HUES6 (cell line): ENCODE data around the gene RET.

Experiments
- H3K27ac ChIP-seq: 2 replicates; pipeline ENCODE4 v1.7.0; 2013; ENCODE audit warnings: low read depth, mild to moderate bottlenecking, low read length, inconsistent platforms
- H3K27me3 ChIP-seq: 2 replicates; pipeline ENCODE4 v1.6.1; 2013; ENCODE audit warnings: low read length; ENCODE audit not compliant: control insufficient read depth, insufficient read depth
- H3K36me3 ChIP-seq: 2 replicates; pipeline ENCODE4 v1.6.1; 2013; ENCODE audit warnings: low read length; ENCODE audit not compliant: control insufficient read depth, insufficient read depth
- H3K4me1 ChIP-seq: 2 replicates; pipeline ENCODE4 v1.6.1; 2013; ENCODE audit warnings: low read length; ENCODE audit not compliant: control insufficient read depth, insufficient read depth
- H3K4me3 ChIP-seq: 2 replicates; pipeline ENCODE4 v1.5.1; 2013; ENCODE audit warnings: low read depth, low read length
- H3K9ac ChIP-seq: one replicate; pipeline ENCODE4 v1.6.1; 2013; ENCODE audit warnings: mild to moderate bottlenecking, low read length
- H3K9me3 ChIP-seq: 2 replicates; pipeline ENCODE4 v1.6.1; 2013; ENCODE audit warnings: low read depth, low read length; ENCODE audit not compliant: control insufficient read depth, insufficient read depth

The RET gene

GRCh38 chr10:43166207-43166879 lies 89.5 kb downstream of the RET start:
- Histone ChIP-seq H3K4me3 (no peak overlapping the region), H3K9me3 (no peaks in the 10 kb centered on the region), H3K36me3 (peaks cover 7% of the 10 kb centered on the region; the same call in 1 of the 2 replicates), H3K9ac (no peak overlapping the region), H3K27me3 (no peaks in the 10 kb centered on the region), H3K4me1 (no peaks in the 10 kb centered on the region; the same call in 1 of the 2 replicates), H3K27ac (no peak overlapping the region)

DNA sequence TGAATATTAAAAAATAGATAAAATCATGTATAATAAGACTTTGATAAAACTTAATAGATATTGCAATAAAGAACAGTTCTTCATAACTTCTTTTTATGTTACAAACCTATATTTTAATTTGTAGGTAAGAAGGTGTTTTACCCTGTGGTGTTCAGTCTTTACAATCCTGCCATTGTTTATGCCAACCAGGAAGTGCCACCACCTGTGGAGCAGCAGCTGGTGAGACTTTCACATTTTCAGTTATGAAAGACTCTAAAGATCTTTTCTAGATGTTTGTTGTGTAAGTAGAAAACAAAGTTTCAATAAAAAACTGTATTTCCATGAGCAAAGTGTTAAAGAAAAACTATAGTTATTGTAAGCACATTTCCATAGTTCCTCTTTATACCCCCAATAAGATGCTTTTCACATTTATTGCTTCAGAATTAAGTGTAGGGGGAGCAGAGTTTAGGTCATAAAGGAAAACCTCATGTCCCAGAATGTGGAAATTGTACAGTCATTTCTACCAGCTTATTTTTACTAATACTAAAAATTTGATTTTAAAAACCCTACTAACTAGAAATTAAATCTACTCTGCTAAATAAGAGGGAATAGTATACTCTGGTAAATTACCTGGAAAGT lies 90.1 kb downstream of the RET start:
- Histone ChIP-seq H3K9ac (no peak overlapping the region), H3K27ac (no peak overlapping the region), H3K4me3 (no peak overlapping the region), H3K36me3 (peaks cover 7% of the 10 kb centered on the region; the same call in 1 of the 2 replicates), H3K27me3 (no peaks in the 10 kb centered on the region), H3K9me3 (no peaks in the 10 kb centered on the region), H3K4me1 (peaks cover 6% of the 10 kb centered on the region; the same call in 1 of the 2 replicates)

- Histone ChIP-seq H3K4me3 (no peak overlapping the region), H3K4me1 (peaks cover 7% of the 10 kb centered on the region; the same call in 1 of the 2 replicates), H3K9me3 (no peaks in the 10 kb centered on the region), H3K36me3 (peaks cover 11% of the 10 kb centered on the region; the same call in 1 of the 2 replicates), H3K27ac (no peak overlapping the region), H3K9ac (no peak overlapping the region), H3K27me3 (no peaks in the 10 kb centered on the region)
Observed at GRCh38 chr10:43167498-43167889, 90.6 kb downstream of the RET start.

DNA sequence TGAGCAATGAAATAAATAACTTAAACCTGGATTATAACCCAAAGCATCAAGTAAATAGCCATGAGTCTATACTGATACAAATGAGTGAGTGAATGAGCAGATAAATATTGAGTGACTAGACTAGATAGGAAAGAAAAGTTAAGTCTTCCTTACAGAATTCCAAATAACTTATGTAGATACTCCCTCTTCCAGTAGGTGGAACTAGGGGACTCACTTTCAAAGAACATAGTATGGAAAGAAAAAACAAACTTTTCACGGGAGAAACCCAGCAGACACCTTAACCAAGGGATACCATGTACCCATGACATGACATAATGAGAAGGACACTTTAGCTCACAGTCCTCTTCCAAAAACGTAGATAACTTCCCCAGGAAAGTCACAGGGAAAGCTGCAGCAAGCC lies 93.6 kb downstream of the RET start:
- peaks cover 11% of the 10 kb centered on the region; the same call in 1 of the 2 replicates for H3K4me1 ChIP-seq
- H3K9me3 ChIP-seq: no peaks in the 10 kb centered on the region
- H3K36me3 ChIP-seq: peaks cover 8% of the 10 kb centered on the region
- H3K27ac ChIP-seq: no peak overlapping the region
- H3K9ac ChIP-seq: no peak overlapping the region
- no peaks in the 10 kb centered on the region for H3K27me3 ChIP-seq
- no peak overlapping the region for H3K4me3 ChIP-seq

GRCh38 chr10:43172645-43173044 lies 95.8 kb downstream of the RET start:
- peaks cover 11% of the 10 kb centered on the region; the same call in 1 of the 2 replicates for H3K4me1 ChIP-seq
- no peaks in the 10 kb centered on the region for H3K9me3 ChIP-seq
- H3K4me3 ChIP-seq: no peak overlapping the region
- no peak overlapping the region for H3K9ac ChIP-seq
- peaks cover 16% of the 10 kb centered on the region for H3K36me3 ChIP-seq
- H3K27ac ChIP-seq: no peak overlapping the region
- H3K27me3 ChIP-seq: no peaks in the 10 kb centered on the region

GRCh38 chr10:43173120-43173519 lies 96.3 kb downstream of the RET start:
- Histone ChIP-seq H3K4me1 (peaks cover 11% of the 10 kb centered on the region; the same call in 1 of the 2 replicates), H3K27me3 (no peaks in the 10 kb centered on the region), H3K36me3 (peaks cover 21% of the 10 kb centered on the region), H3K27ac (no peak overlapping the region), H3K9me3 (no peaks in the 10 kb centered on the region), H3K4me3 (no peak overlapping the region), H3K9ac (no peak overlapping the region)

GRCh38 chr10:43174969-43175368 lies 98.1 kb downstream of the RET start:
- Histone ChIP-seq H3K4me3 (no peak overlapping the region), H3K36me3 (peaks cover 18% of the 10 kb centered on the region), H3K9ac (no peak overlapping the region), H3K27me3 (no peaks in the 10 kb centered on the region), H3K27ac (no peak overlapping the region), H3K4me1 (peaks cover 11% of the 10 kb centered on the region; the same call in 1 of the 2 replicates), H3K9me3 (no peaks in the 10 kb centered on the region)

- H3K27ac ChIP-seq: no peak overlapping the region
- H3K4me3 ChIP-seq: no peak overlapping the region
- H3K27me3 ChIP-seq: no peaks in the 10 kb centered on the region
- H3K4me1 ChIP-seq: peaks cover 11% of the 10 kb centered on the region; the same call in 1 of the 2 replicates
- peaks cover 18% of the 10 kb centered on the region for H3K36me3 ChIP-seq
- no peak overlapping the region for H3K9ac ChIP-seq
- H3K9me3 ChIP-seq: no peaks in the 10 kb centered on the region
Observed at GRCh38 chr10:43176271-43176670, 99.4 kb downstream of the RET start.

DNA sequence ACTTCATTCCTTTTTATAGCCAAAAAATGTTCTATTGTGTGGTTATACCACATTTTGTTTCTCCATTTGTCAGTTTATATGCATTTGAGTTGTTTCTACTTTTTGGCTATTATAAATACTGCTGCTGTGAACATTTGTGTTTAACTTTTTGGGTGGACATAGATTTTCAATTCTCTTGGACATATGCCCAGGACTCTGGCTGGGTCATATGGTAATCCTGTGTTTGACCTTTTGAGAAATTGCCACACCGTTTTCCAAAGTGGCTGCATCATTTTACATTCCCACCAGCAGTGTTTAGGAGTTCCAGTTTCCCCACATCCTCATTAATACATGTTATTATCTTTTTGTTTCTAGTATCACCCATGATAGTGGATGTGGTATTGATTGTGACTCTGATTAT lies 100.7 kb downstream of the RET start:
- Histone ChIP-seq H3K27me3 (no peaks in the 10 kb centered on the region), H3K4me1 (0 out of 2 replicates have a peak, but pooled peaks cover 4% of the 10 kb centered on the region), H3K36me3 (peaks cover 18% of the 10 kb centered on the region), H3K4me3 (no peak overlapping the region), H3K27ac (no peak overlapping the region), H3K9ac (no peak overlapping the region), H3K9me3 (no peaks in the 10 kb centered on the region)
